ENCODE measurements around the gene TXNDC16.

TXNDC16 gene

GRCh38 chr14:52399104-52399503, 153.2 kb downstream of the TXNDC16 start:
- 93% methylated on average over 2 of the region's 5 CpGs for WGBS (ENCODE audit: insufficient coverage)

GRCh38 chr14:52397844-52398243, 154.5 kb downstream of the TXNDC16 start:
- DNase-seq = no peak
- 97% methylated on average over 3 of the region's 5 CpGs for WGBS (ENCODE audit: insufficient coverage)
- no peaks in the 10 kb centered on the region for H3K36me3 ChIP-seq (ENCODE audit: control insufficient read depth in 4 of 4, insufficient read depth in 4 of 4, low read length in 3 of 4)
- peaks cover 0 to 11% (median 0%) of the 10 kb centered on the region in 5 experiments for H3K27me3 ChIP-seq (replicated peaks in 2 of 5; ENCODE audit: control insufficient read depth in 4 of 5, insufficient read depth in 5 of 5, low read length in 4 of 5)
- ChIA-PET CTCF (no interaction called here), POLR2A (no interaction called here)
- H3K4me1 ChIP-seq (ENCODE audit: control extremely low read depth in 1 of 4, control insufficient read depth in 4 of 4, insufficient read depth in 4 of 4, low read length in 3 of 4) = peaks cover 12 to 39% (median 25%) of the 10 kb centered on the region in 4 experiments
- no peak overlapping the region for H3K27ac ChIP-seq (ENCODE audit: insufficient read depth in 1 of 2, low read depth in 1 of 2, low read length in 2 of 2, poor library complexity in 1 of 2, severe bottlenecking in 2 of 2)
- H3K9me3 ChIP-seq (ENCODE audit: control extremely low read depth in 1 of 5, control insufficient read depth in 4 of 5, insufficient read depth in 2 of 5, low read depth in 1 of 5, low read length in 4 of 5) = peaks cover 0 to 4% (median 0%) of the 10 kb centered on the region in 5 experiments
- H3K4me3 ChIP-seq (ENCODE audit: control insufficient read depth in 1 of 7, extremely low read depth in 1 of 7, insufficient read depth in 4 of 7, low read depth in 2 of 7, low read length in 6 of 7) = no peak overlapping the region

More at GRCh38 chr14:52399104-52399503, 153.2 kb downstream of the TXNDC16 start:
- ChIA-PET CTCF (interaction anchor here (0.7 kb wide), 3 partner anchors 39 to 1156 kb away, joined by 3 to 4 read pairs (median 3); no protein-coding TSS in a partner anchor), POLR2A (interaction anchor here (0.6 kb wide), 1 partner anchor 908 kb away, joined by 4 read pairs; no protein-coding TSS in a partner anchor)
- DNase-seq = no peak
- Histone ChIP-seq H3K36me3 (ENCODE audit: control insufficient read depth in 4 of 4, insufficient read depth in 4 of 4, low read length in 3 of 4) (no peaks in the 10 kb centered on the region), H3K27ac (ENCODE audit: insufficient read depth in 1 of 2, low read depth in 1 of 2, low read length in 2 of 2, poor library complexity in 1 of 2, severe bottlenecking in 2 of 2) (no peak overlapping the region), H3K9me3 (ENCODE audit: control extremely low read depth in 1 of 5, control insufficient read depth in 4 of 5, insufficient read depth in 2 of 5, low read depth in 1 of 5, low read length in 4 of 5) (peaks cover 0 to 4% (median 0%) of the 10 kb centered on the region in 5 experiments), H3K4me1 (ENCODE audit: control extremely low read depth in 1 of 4, control insufficient read depth in 4 of 4, insufficient read depth in 4 of 4, low read length in 3 of 4) (peaks cover 9 to 37% (median 23%) of the 10 kb centered on the region in 4 experiments), H3K4me3 (ENCODE audit: control insufficient read depth in 1 of 7, extremely low read depth in 1 of 7, insufficient read depth in 4 of 7, low read depth in 2 of 7, low read length in 6 of 7) (no peak overlapping the region), H3K27me3 (replicated peaks in 2 of 5; ENCODE audit: control insufficient read depth in 4 of 5, insufficient read depth in 5 of 5, low read length in 4 of 5) (peaks cover 0 to 11% (median 0%) of the 10 kb centered on the region in 5 experiments)

GRCh38 chr14:52395728-52396127, 156.6 kb downstream of the TXNDC16 start:
- Histone ChIP-seq H3K27me3 (replicated peaks in 2 of 5; ENCODE audit: control insufficient read depth in 4 of 5, insufficient read depth in 5 of 5, low read length in 4 of 5) (peaks cover 0 to 3% (median 0%) of the 10 kb centered on the region in 5 experiments), H3K4me3 (ENCODE audit: control insufficient read depth in 1 of 7, extremely low read depth in 1 of 7, insufficient read depth in 4 of 7, low read depth in 2 of 7, low read length in 6 of 7) (no peak overlapping the region), H3K27ac (ENCODE audit: insufficient read depth in 1 of 2, low read depth in 1 of 2, low read length in 2 of 2, poor library complexity in 1 of 2, severe bottlenecking in 2 of 2) (no peak overlapping the region), H3K4me1 (ENCODE audit: control extremely low read depth in 1 of 4, control insufficient read depth in 4 of 4, insufficient read depth in 4 of 4, low read length in 3 of 4) (peaks cover 5 to 26% (median 19%) of the 10 kb centered on the region in 4 experiments), H3K36me3 (ENCODE audit: control insufficient read depth in 4 of 4, insufficient read depth in 4 of 4, low read length in 3 of 4) (no peaks in the 10 kb centered on the region), H3K9me3 (ENCODE audit: control extremely low read depth in 1 of 5, control insufficient read depth in 4 of 5, insufficient read depth in 2 of 5, low read depth in 1 of 5, low read length in 4 of 5) (peaks cover 0 to 4% (median 0%) of the 10 kb centered on the region in 5 experiments)
- ChIA-PET POLR2A (no interaction called here), CTCF (no interaction called here)
- DNase-seq = peak in 2 of 3 donors; percentile 82 to 87
- 0% methylated on average over 1 of the region's 3 CpGs for WGBS (ENCODE audit: insufficient coverage)

- Histone ChIP-seq H3K36me3 (ENCODE audit: control insufficient read depth in 4 of 4, insufficient read depth in 4 of 4, low read length in 3 of 4) (no peaks in the 10 kb centered on the region), H3K27ac (ENCODE audit: insufficient read depth in 1 of 2, low read depth in 1 of 2, low read length in 2 of 2, poor library complexity in 1 of 2, severe bottlenecking in 2 of 2) (no peak overlapping the region), H3K27me3 (replicated peaks in 2 of 5; ENCODE audit: control insufficient read depth in 4 of 5, insufficient read depth in 5 of 5, low read length in 4 of 5) (no peaks in the 10 kb centered on the region), H3K4me3 (ENCODE audit: control insufficient read depth in 1 of 7, extremely low read depth in 1 of 7, insufficient read depth in 4 of 7, low read depth in 2 of 7, low read length in 6 of 7) (no peak overlapping the region), H3K9me3 (ENCODE audit: control extremely low read depth in 1 of 5, control insufficient read depth in 4 of 5, insufficient read depth in 2 of 5, low read depth in 1 of 5, low read length in 4 of 5) (peaks cover 0 to under 1% (median 0%) of the 10 kb centered on the region in 5 experiments), H3K4me1 (ENCODE audit: control extremely low read depth in 1 of 4, control insufficient read depth in 4 of 4, insufficient read depth in 4 of 4, low read length in 3 of 4) (peaks cover 2 to 22% (median 17%) of the 10 kb centered on the region in 4 experiments)
- ChIA-PET POLR2A (no interaction called here), CTCF (interaction anchor here (1.2 kb wide), 1 partner anchor 8 kb away, joined by 3 read pairs; no protein-coding TSS in a partner anchor)
- 100% methylated on average over 2 of the region's 4 CpGs for WGBS (ENCODE audit: insufficient coverage)
- peak in 2 of 3 donors; percentile 21 to 40 for DNase-seq
Observed at GRCh38 chr14:52391881-52392615, 160.3 kb downstream of the TXNDC16 start.
